IMR-90 (cell line): ENCODE results near the gene ACY1. TPM values are rescaled to one million over a fixed set of nuclear protein-coding genes. Genes with fewer than 3 reads are reported as not detected.

Experiments used
- ATAC-seq: fragments of 200-7000 bp; cut with Tn5 transposase; 2 replicates; pipeline ENCODE4 v1.9.1; 2020; ENCODE audit warnings: low read depth, mild to moderate bottlenecking, moderate library complexity
- BruUV-seq: library from RNA; stranded (reverse); fragments of 400-500 nt; replicated peaks from 2 replicates; lab custom pipeline; 2021; lab: Mats Ljungman, UMichigan
- CTCF ChIA-PET: fragments of 300-600 bp; formaldehyde crosslinking; extraction: SDS; loops from one replicate; lab custom pipeline; 2021; ENCODE audit warnings: antibody characterized with exemption; lab: Yijun Ruan, JAX
- POLR2A ChIA-PET: fragments of 300-600 bp; sonication (Branson Sonifier 250); formaldehyde crosslinking; loops from one replicate; lab custom pipeline; 2022; ENCODE audit warnings: antibody characterized with exemption; ENCODE audit not compliant: unreplicated experiment; lab: Charles Lee
- DNase-seq: peaks from one replicate; pipeline ENCODE4 v3.0.0; 2013
- H2AFZ ChIP-seq: replicated peaks from 2 replicates; pipeline ENCODE3; 2013; ENCODE audit warnings: low read length, mild to moderate bottlenecking; ENCODE audit not compliant: poor library complexity
- H2AK5ac ChIP-seq: 2 replicates; pipeline ENCODE4 v1.6.1; 2013; ENCODE audit warnings: low read depth, low read length, inconsistent platforms
- H2AK9ac ChIP-seq: replicated peaks from 2 replicates; pipeline ENCODE3; 2013; ENCODE audit warnings: mild to moderate bottlenecking, low read depth, low read length, moderate library complexity; ENCODE audit not compliant: poor library complexity
- H2BK120ac ChIP-seq: 2 replicates; pipeline ENCODE4 v1.6.1; 2013; ENCODE audit warnings: low read depth, low read length, inconsistent platforms
- H2BK15ac ChIP-seq: 3 replicates; pipeline ENCODE4 v1.6.1; 2013; ENCODE audit warnings: low read depth, low read length, inconsistent platforms
- H2BK20ac ChIP-seq: 2 replicates; pipeline ENCODE4 v1.6.1; 2013; ENCODE audit warnings: low read depth, mild to moderate bottlenecking, inconsistent platforms, low read length, moderate library complexity
- H2BK5ac ChIP-seq: 2 replicates; pipeline ENCODE4 v1.6.1; 2013; ENCODE audit warnings: mild to moderate bottlenecking, low read depth, low read length, inconsistent platforms; ENCODE audit not compliant: poor library complexity, severe bottlenecking
- H3K14ac ChIP-seq: replicated peaks from 2 replicates; pipeline ENCODE4 v1.6.1; 2013; ENCODE audit warnings: low read depth, low read length, inconsistent platforms
- H3K18ac ChIP-seq: 2 replicates; pipeline ENCODE4 v1.6.1; 2013; ENCODE audit warnings: low read depth, low read length, control low read depth
- H3K23ac ChIP-seq: 2 replicates; pipeline ENCODE4 v1.6.1; 2013; ENCODE audit warnings: low read depth, low read length, inconsistent platforms
- H3K27ac ChIP-seq: 2 replicates; pipeline ENCODE4 v1.5.1; 2013; ENCODE audit warnings: mild to moderate bottlenecking, control low read depth, low read length; ENCODE audit not compliant: insufficient read depth
- H3K27me3 ChIP-seq: 2 replicates; pipeline ENCODE4 v1.6.1; 2013; ENCODE audit warnings: low read length; ENCODE audit not compliant: control insufficient read depth, insufficient read depth
- H3K36me3 ChIP-seq: 2 replicates; pipeline ENCODE4 v1.6.1; 2013; ENCODE audit warnings: low read length, mixed read lengths; ENCODE audit not compliant: control insufficient read depth, insufficient read depth
- H3K4ac ChIP-seq: 2 replicates; pipeline ENCODE4 v1.6.1; 2013; ENCODE audit warnings: low read depth, low read length, inconsistent platforms
- H3K4me1 ChIP-seq: 2 replicates; pipeline ENCODE4 v1.6.1; 2013; ENCODE audit warnings: low read length, mixed read lengths; ENCODE audit not compliant: control insufficient read depth, insufficient read depth
- H3K4me2 ChIP-seq: 2 replicates; pipeline ENCODE4 v1.6.1; 2013; ENCODE audit warnings: low read depth, mild to moderate bottlenecking, control low read depth, low read length, moderate library complexity
- H3K4me3 ChIP-seq: 2 replicates; pipeline ENCODE4 v1.5.1; 2013; ENCODE audit warnings: low read depth, mild to moderate bottlenecking, control low read depth, low read length, moderate library complexity; ENCODE audit not compliant: insufficient read depth
- H3K56ac ChIP-seq: 2 replicates; pipeline ENCODE4 v1.6.1; 2013; ENCODE audit warnings: low read length, inconsistent platforms; ENCODE audit not compliant: insufficient read depth; ENCODE audit errors: extremely low read depth
- H3K79me1 ChIP-seq, 2 experiments: 2 replicates each; pipeline ENCODE4 v1.6.1; 2013; ENCODE audit warnings: low read length in 2 of 2, inconsistent platforms in 1 of 2, low read depth in 1 of 2
- H3K9ac ChIP-seq: 2 replicates; pipeline ENCODE4 v1.6.1; 2013; ENCODE audit warnings: low read depth, low read length, control low read depth
- H3K9me1 ChIP-seq: 2 replicates; pipeline ENCODE4 v1.6.1; 2013; ENCODE audit warnings: low read length, inconsistent platforms; ENCODE audit not compliant: insufficient read depth
- H3K9me3 ChIP-seq: 2 replicates; pipeline ENCODE4 v1.6.1; 2013; ENCODE audit warnings: low read length; ENCODE audit not compliant: control insufficient read depth, insufficient read depth
- H4K20me1 ChIP-seq: 2 replicates; pipeline ENCODE4 v1.6.1; 2013; ENCODE audit warnings: low read length, inconsistent platforms; ENCODE audit not compliant: insufficient read depth
- H4K5ac ChIP-seq: 2 replicates; pipeline ENCODE4 v1.6.1; 2013; ENCODE audit warnings: mild to moderate bottlenecking, low read depth, low read length, control low read depth
- H4K8ac ChIP-seq, 2 experiments: 2 replicates each; pipeline ENCODE4 v1.6.1; 2013; ENCODE audit warnings: low read depth in 2 of 2, low read length in 2 of 2, control low read depth in 1 of 2, inconsistent platforms in 1 of 2
- H4K91ac ChIP-seq: 2 replicates; pipeline ENCODE4 v1.6.1; 2013; ENCODE audit warnings: low read depth, low read length, inconsistent platforms; ENCODE audit not compliant: insufficient read depth
- BHLHE40 ChIP-seq: fragments of 150-350 bp; IDR thresholded peaks from 2 replicates; pipeline ENCODE4 v1.6.1; 2016; ENCODE audit warnings: mild to moderate bottlenecking, low read depth, low read length
- CEBPB ChIP-seq: IDR thresholded peaks from 2 replicates; pipeline ENCODE4 v1.6.1; 2012; ENCODE audit warnings: low read depth, low read length, improper control_type of control experiment
- CHD1 ChIP-seq: IDR thresholded peaks from 2 replicates; pipeline ENCODE4 v1.6.1; 2012; ENCODE audit warnings: low read depth, low read length, improper control_type of control experiment
- CTCF ChIP-seq: conservative IDR thresholded peaks from 2 replicates; pipeline ENCODE4 v1.5.1; 2012; ENCODE audit warnings: mild to moderate bottlenecking, low read depth, low read length, improper control_type of control experiment
- ELK1 ChIP-seq: fragments of 150-350 bp; IDR thresholded peaks from 2 replicates; pipeline ENCODE4 v1.6.1; 2016; ENCODE audit warnings: low read depth, mild to moderate bottlenecking, low read length, moderate library complexity, borderline replicate concordance
- FOS ChIP-seq: fragments of 150-350 bp; IDR thresholded peaks from 2 replicates; pipeline ENCODE4 v1.6.1; 2016; ENCODE audit warnings: low read depth, low read length
- MAFK ChIP-seq: IDR thresholded peaks from 2 replicates; pipeline ENCODE4 v1.6.1; 2012; ENCODE audit warnings: low read depth, low read length, improper control_type of control experiment
- MAZ ChIP-seq: IDR thresholded peaks from 2 replicates; pipeline ENCODE4 v1.6.1; 2012; ENCODE audit warnings: low read depth, mild to moderate bottlenecking, low read length, improper control_type of control experiment, moderate library complexity, borderline replicate concordance
- MXI1 ChIP-seq: IDR thresholded peaks from 2 replicates; pipeline ENCODE4 v1.6.1; 2012; ENCODE audit warnings: low read depth, mild to moderate bottlenecking, low read length, moderate library complexity, borderline replicate concordance
- NFE2L2 ChIP-seq: fragments of 150-350 bp; IDR thresholded peaks from 2 replicates; pipeline ENCODE4 v1.6.1; 2016; ENCODE audit warnings: low read depth, mild to moderate bottlenecking, low read length
- POLR2A ChIP-seq: IDR thresholded peaks from 2 replicates; pipeline ENCODE4 v1.6.1; 2012; ENCODE audit warnings: mild to moderate bottlenecking, low read depth, low read length
- RAD21 ChIP-seq: IDR thresholded peaks from 2 replicates; pipeline ENCODE4 v1.6.1; 2012; ENCODE audit warnings: low read length, improper control_type of control experiment
- RCOR1 ChIP-seq: IDR thresholded peaks from 2 replicates; pipeline ENCODE4 v1.6.1; 2012; ENCODE audit warnings: mild to moderate bottlenecking, low read length, improper control_type of control experiment; ENCODE audit not compliant: insufficient replicate concordance
- RFX5 ChIP-seq: IDR thresholded peaks from 2 replicates; pipeline ENCODE4 v1.8.0; 2012; ENCODE audit warnings: low read depth, mild to moderate bottlenecking, low read length, moderate library complexity
- SMC3 ChIP-seq: fragments of 150-350 bp; IDR thresholded peaks from 2 replicates; pipeline ENCODE4 v1.6.1; 2016; ENCODE audit warnings: low read depth, mild to moderate bottlenecking, antibody characterized with exemption, low read length, moderate library complexity
- USF2 ChIP-seq: fragments of 150-350 bp; IDR thresholded peaks from 2 replicates; pipeline ENCODE4 v1.6.1; 2017; ENCODE audit warnings: mild to moderate bottlenecking, antibody characterized with exemption, low read length, low read depth
- WGBS, 2 experiments: methylation state at CpG; one replicate each; pipeline versions ENCODE4 v1.1.5 to v1.1.7; 2013; ENCODE audit warnings: missing lambda C conversion rate in 2 of 2; ENCODE audit not compliant: insufficient read length in 1 of 2; ENCODE audit errors: extremely low coverage in 2 of 2; 5-methylcytosine and 5-hydroxymethylcytosine counted together
- dilution Hi-C: fragments of 300-500 bp; cut with HindIII; formaldehyde crosslinking; loops from one replicate; pipeline ENCODE4 v1.14.3; 2018; ENCODE audit warnings: low sequenced_read_pairs; ENCODE audit not compliant: unreplicated experiment
- in situ Hi-C: fragments of 300-500 bp; cut with MboI; formaldehyde crosslinking; loops from 3 replicates; pipeline ENCODE4 v1.14.3; 2019; ENCODE audit warnings: low sequenced_read_pairs, inconsistent platforms, mixed read lengths
- intact Hi-C: fragments of 100-400 bp; cut with micrococcal nuclease; formaldehyde crosslinking; loops from 2 replicates; pipeline ENCODE4 v1.10.0; 2022
- polyA plus RNA-seq, 3 experiments: library from polyadenylated mRNA; depleted of rRNA; stranded (reverse); fragments of >200 nt; gene quantifications; 2 replicates each; pipeline ENCODE4 v1.2.3, GENCODE V29; 2012; ENCODE audit warnings: low replicate concordance in 1 of 3
- total RNA-seq: library from RNA; depleted of rRNA; stranded (reverse); fragments of >200 nt; gene quantifications from 2 replicates; pipeline ENCODE4 v1.2.3, GENCODE V29; 2012

ACY1 gene
- total and polyA plus RNA-seq, 2 of the 4 experiments (the other 2 are of a cell fraction) = 22.0 to 47.1 TPM

- Histone ChIP-seq H3K9me1 (peaks cover 7% of the 10 kb centered on the region), H2AFZ (no peak overlapping the region), H2BK20ac (no peak overlapping the region), H3K56ac (no peak overlapping the region), H2AK5ac (no peak overlapping the region), H3K4me3 (no peak overlapping the region), H3K23ac (no peak overlapping the region), H3K27ac (no peak overlapping the region), H3K18ac (no peak overlapping the region), H4K5ac (no peak overlapping the region), H2BK5ac (no peak overlapping the region), H2BK120ac (no peak overlapping the region), H3K4me2 (no peak overlapping the region), H3K9me3 (no peaks in the 10 kb centered on the region), H3K4me1 (peaks cover 5% of the 10 kb centered on the region), H3K4ac (no peak overlapping the region), H4K8ac (no peak overlapping the region), H2AK9ac (no peak overlapping the region), H3K27me3 (no peaks in the 10 kb centered on the region), H3K36me3 (peaks cover 2% of the 10 kb centered on the region; the same call in 1 of the 2 replicates), H4K20me1 (no peaks in the 10 kb centered on the region), H4K91ac (no peak overlapping the region), H2BK15ac (no peak overlapping the region), H3K9ac (no peak overlapping the region), H3K14ac (no peak overlapping the region), H3K79me1 (peaks cover 2 to 5% of the 10 kb centered on the region in 2 experiments; a peak in 1 of 4 replicates)
- POLR2A ChIA-PET = no interaction called here
- no peak for TF ChIP-seq CTCF
- TF ChIP-seq CHD1 = no peak
- TF ChIP-seq SMC3 = no peak
- TF ChIP-seq MAZ = no peak
- TF ChIP-seq POLR2A = no peak
- no peak for TF ChIP-seq CEBPB
- TF ChIP-seq FOS = no peak
- no peak for TF ChIP-seq NFE2L2
- no peak for TF ChIP-seq MAFK
- TF ChIP-seq RFX5 = no peak
- no peak for TF ChIP-seq MXI1
- no peak for TF ChIP-seq ELK1
- TF ChIP-seq RCOR1 = no peak
- no peak for TF ChIP-seq RAD21
- no peak for TF ChIP-seq BHLHE40
- no peak for TF ChIP-seq USF2
- CTCF ChIA-PET = interaction anchor here (0.6 kb wide), 1 partner anchor 467 kb away, joined by 3 read pairs; no protein-coding TSS in a partner anchor
- 90% methylated on average over 6 of the region's 10 CpGs; no CpG with 5 or more reads in 1 of the 2 experiments for WGBS, 2 experiments
- dilution Hi-C loops = no loop called here
- intact Hi-C loops = no loop called here
- in situ Hi-C loops = loop anchor here (25.0 kb wide), 1 partner anchor 561 kb away; the partner anchor contains the start of genes MANF and RBM15B
- ATAC-seq (no peak), DNase-seq (no peak)
- BruUV-seq = no TSS peak
These were observed 35.2 kb upstream of the ACY1 start for GRCh38 chr3:51948016-51948580.
